K562 (cell line): Measurements from ENCODE around the gene TIMP3. TPM values are rescaled to one million over a fixed set of nuclear protein-coding genes. Genes with fewer than 3 reads are reported as not detected.

Experiments
- CEBPB ChIP-seq: fragments of 450-650 bp; IDR thresholded peaks from 2 replicates; pipeline ENCODE4 v1.6.1; 2016; ENCODE audit warnings: missing genetic modification characterization, missing compliant biosample characterization
- CHD2 ChIP-seq: IDR thresholded peaks from 2 replicates; pipeline ENCODE4 v1.6.1; 2011; ENCODE audit warnings: low read depth, low read length
- CTBP1 ChIP-seq: fragments of 450-650 bp; IDR thresholded peaks from 2 replicates; pipeline ENCODE4 v1.6.1; 2016; ENCODE audit warnings: borderline replicate concordance
- FOXK1 ChIP-seq: sonication (generic); formaldehyde crosslinking; IDR thresholded peaks from 2 replicates; pipeline ENCODE4 v1.8.0; 2022; ENCODE audit warnings: missing genetic modification reagents, mild to moderate bottlenecking, borderline replicate concordance
- KAT7 ChIP-seq: sonication (generic); formaldehyde crosslinking; IDR thresholded peaks from 2 replicates; pipeline ENCODE4 v1.8.0; 2022; ENCODE audit warnings: missing genetic modification reagents, mild to moderate bottlenecking, borderline replicate concordance
- MYC ChIP-seq, 2 experiments: fragments of 250-450 bp in 1 of 2; sonication (Bioruptor Pico) in 1 of 2; IDR thresholded peaks; 2 replicates each; pipeline versions ENCODE4 v1.5.1 to v1.6.1; 2012 to 2021; ENCODE audit warnings: low read depth in 2 of 2, borderline replicate concordance in 1 of 2, improper control_type of control experiment in 1 of 2, low read length in 1 of 2, mild to moderate bottlenecking in 1 of 2, moderate library complexity in 1 of 2
- PREB ChIP-seq: sonication (generic); formaldehyde crosslinking; IDR thresholded peaks from 2 replicates; pipeline ENCODE4 v1.8.1; 2023; ENCODE audit warnings: mild to moderate bottlenecking, missing genetic modification reagents
- RBM17 ChIP-seq: fragments of 200-400 bp; formaldehyde crosslinking; IDR thresholded peaks from 2 replicates; pipeline ENCODE4 v1.6.1; 2017; ENCODE audit warnings: low read depth, mild to moderate bottlenecking, low read length, borderline replicate concordance
- RFX1 ChIP-seq: fragments of 450-650 bp; IDR thresholded peaks from 2 replicates; pipeline ENCODE4 v1.6.1; 2016; ENCODE audit warnings: mild to moderate bottlenecking, moderate library complexity
- RREB1 ChIP-seq: fragments of 250-450 bp; sonication (Bioruptor Pico); IDR thresholded peaks from 2 replicates; pipeline ENCODE4 v1.4.0; 2020
- SMARCA4 ChIP-seq: fragments of 450-650 bp; IDR thresholded peaks from 2 replicates; pipeline ENCODE4 v1.6.1; 2016
- ZNF830 ChIP-seq: fragments of 250-450 bp; sonication (Bioruptor Pico); IDR thresholded peaks from 2 replicates; pipeline ENCODE4 v1.5.0; 2021; ENCODE audit warnings: mild to moderate bottlenecking
- polyA plus RNA-seq, 8 experiments: library from polyadenylated mRNA; depleted of rRNA in 4 of 8; stranded (reverse) in 5 of 8; unstranded in 3 of 8; fragments of >200 nt; fragmentation: Nextera tagmentation in 2 of 8; fragmentation: Illumina TruSeq in 1 of 8; extraction: Ambion mirVana in 2 of 8; extraction: Trizol in 1 of 8; gene quantifications; 2 replicates each; pipeline versions ENCODE4 v1.2.1 to v1.2.3, GENCODE V29; 2011 to 2014; ENCODE audit warnings: inconsistent platforms in 1 of 8, missing spikeins in 1 of 8
- total RNA-seq, 7 experiments: library from RNA; depleted of rRNA in 6 of 7; stranded (reverse); fragments of >200 nt in 6 of 7; fragmentation: Illumina TruSeq in 2 of 7; extraction: Trizol in 2 of 7; gene quantifications; 2 replicates each; pipeline versions ENCODE4 v1.2.1 to v1.2.3, GENCODE V29; 2011 to 2021; ENCODE audit warnings: low replicate concordance in 1 of 7
- TF ChIP-seq, protein P1 (sequence below): sonication (generic); formaldehyde crosslinking; IDR thresholded peaks from 2 replicates; pipeline ENCODE4 v1.8.0; 2022; ENCODE audit warnings: mild to moderate bottlenecking, missing genetic modification reagents
- TF ChIP-seq, protein P2 (sequence below): fragments of 250-450 bp; sonication (Bioruptor Pico); IDR thresholded peaks from 2 replicates; pipeline ENCODE4 v1.5.0; 2022; ENCODE audit warnings: mild to moderate bottlenecking

The TIMP3 gene
- total and polyA plus RNA-seq, 9 of the 15 experiments (the other 6 are each of a cell fraction or from before 2014, with no cell fraction given): 0.07 to 0.73 (median 0.18) TPM

DNA sequence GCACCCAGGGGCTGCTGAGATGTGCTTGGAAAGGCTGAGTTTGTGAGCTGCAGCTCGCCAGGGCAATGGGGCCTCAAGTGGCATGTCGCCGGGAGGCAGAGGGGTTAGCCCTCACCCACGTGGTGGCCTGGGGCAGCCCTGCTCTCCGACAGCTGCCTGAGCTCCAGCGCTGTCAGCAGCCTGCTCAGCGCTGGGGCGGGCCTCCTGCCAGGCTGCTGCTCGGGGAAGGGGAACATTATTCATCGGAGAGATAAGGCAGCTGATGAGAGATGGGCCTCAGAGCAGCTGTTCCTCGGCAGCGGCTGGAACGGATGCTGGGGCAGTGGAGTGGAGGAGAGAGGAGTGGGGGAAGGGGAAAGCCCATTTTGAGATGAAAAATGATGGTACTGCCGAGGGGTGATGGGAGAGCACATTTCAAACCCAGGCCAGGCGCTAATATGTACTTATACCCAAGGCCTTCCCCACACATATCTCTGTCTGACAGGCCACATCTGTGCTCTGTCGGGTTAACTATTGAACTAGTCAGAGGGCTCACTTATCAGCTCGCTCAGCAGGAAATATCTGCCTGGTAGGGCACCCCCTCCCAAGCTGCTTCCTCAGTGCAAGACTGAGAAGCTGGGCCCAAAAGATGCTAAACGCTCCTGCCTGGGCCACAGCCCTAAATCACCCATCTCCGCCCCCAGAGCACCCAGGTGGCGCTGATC is 79.5 kb downstream of the TIMP3 start (continued):
- TF ChIP-seq, protein P1, sequence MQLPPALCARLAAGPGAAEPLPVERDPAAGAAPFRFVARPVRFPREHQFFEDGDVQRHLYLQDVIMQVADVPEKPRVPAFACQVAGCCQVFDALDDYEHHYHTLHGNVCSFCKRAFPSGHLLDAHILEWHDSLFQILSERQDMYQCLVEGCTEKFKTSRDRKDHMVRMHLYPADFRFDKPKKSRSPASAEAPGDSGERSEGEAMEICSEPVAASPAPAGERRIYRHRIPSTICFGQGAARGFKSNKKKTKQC (CRISPR knock-in tag): no peak
- TF ChIP-seq, protein P2, sequence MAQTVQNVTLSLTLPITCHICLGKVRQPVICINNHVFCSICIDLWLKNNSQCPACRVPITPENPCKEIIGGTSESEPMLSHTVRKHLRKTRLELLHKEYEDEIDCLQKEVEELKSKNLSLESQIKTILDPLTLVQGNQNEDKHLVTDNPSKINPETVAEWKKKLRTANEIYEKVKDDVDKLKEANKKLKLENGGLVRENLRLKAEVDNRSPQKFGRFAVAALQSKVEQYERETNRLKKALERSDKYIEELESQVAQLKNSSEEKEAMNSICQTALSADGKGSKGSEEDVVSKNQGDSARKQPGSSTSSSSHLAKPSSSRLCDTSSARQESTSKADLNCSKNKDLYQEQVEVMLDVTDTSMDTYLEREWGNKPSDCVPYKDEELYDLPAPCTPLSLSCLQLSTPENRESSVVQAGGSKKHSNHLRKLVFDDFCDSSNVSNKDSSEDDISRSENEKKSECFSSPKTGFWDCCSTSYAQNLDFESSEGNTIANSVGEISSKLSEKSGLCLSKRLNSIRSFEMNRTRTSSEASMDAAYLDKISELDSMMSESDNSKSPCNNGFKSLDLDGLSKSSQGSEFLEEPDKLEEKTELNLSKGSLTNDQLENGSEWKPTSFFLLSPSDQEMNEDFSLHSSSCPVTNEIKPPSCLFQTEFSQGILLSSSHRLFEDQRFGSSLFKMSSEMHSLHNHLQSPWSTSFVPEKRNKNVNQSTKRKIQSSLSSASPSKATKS (CRISPR knock-in tag): no peak
- TF ChIP-seq RFX1: no peak
- no peak for TF ChIP-seq RBM17
- no peak for TF ChIP-seq CHD2
- no peak for TF ChIP-seq FOXK1 (CRISPR knock-in tag)
- peak; percentile 90 for TF ChIP-seq RREB1 (CRISPR knock-in tag)
- TF ChIP-seq ZNF830 (CRISPR knock-in tag): no peak
- TF ChIP-seq PREB (CRISPR knock-in tag): no peak
- no peak for TF ChIP-seq CEBPB (tag)
- TF ChIP-seq SMARCA4: peak; percentile 93
- peak; percentile 57; the same call in 1 of the 2 replicates for TF ChIP-seq MYC (IDR thresholded peaks at IDR 0.05; ENCODE audit: low read depth, low read length)
- no peak for TF ChIP-seq MYC (CRISPR knock-in tag; IDR thresholded peaks at IDR 0.05; ENCODE audit: borderline replicate concordance, low read depth)
- TF ChIP-seq CTBP1: peak; percentile 98
- TF ChIP-seq KAT7 (CRISPR knock-in tag): 0 out of 2 replicates have a peak, but pooled peaks have one; percentile 67
